HL-60/S4 (cell line): ENCODE data around the gene SLC17A1.
"Not testable (repeated sequence)": the region's sequence is repeated elsewhere in the genome, so short reads cannot be mapped to it uniquely, and the experiment has no call there.

Source experiments
- in situ Hi-C: fragments of 300-500 bp; cut with MboI; formaldehyde crosslinking; loops from 2 replicates; pipeline ENCODE4 v1.14.3; 2022; ENCODE audit warnings: low sequenced_read_pairs

Gene SLC17A1

DNA sequence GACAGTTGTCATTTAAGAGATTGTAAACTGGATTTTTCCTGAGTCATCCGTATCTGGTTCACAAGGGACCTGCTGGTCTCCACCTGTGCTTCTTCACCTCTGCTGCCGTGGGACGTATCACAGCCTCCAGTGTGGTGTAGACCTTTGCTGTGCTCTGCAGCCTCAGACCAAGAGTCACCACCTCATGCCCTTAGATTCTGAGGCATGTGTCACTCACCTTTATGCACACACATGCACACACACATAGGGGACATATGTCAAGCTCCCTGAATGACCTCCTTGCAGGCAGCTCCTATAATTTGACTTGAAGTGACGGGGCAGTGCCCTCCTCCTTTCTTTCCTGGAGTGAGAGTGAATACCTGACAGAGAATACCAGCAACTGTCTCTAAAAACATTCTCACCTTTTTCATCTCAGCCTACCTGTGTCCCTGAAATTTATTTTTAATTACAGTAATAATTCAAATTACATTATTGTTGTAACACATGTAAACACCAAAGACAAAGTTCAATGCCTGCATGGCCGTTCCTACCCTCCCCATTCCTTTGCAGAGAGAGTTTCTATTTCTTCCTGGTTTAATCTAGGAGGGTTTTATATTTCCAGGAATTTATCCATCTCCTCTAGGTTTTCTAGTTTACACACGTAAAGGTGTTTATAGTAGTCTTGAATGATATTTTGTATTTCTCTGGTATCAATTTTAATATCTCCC is 73.8 kb downstream of the SLC17A1 start:
- in situ Hi-C loops, result no loop called here

DNA sequence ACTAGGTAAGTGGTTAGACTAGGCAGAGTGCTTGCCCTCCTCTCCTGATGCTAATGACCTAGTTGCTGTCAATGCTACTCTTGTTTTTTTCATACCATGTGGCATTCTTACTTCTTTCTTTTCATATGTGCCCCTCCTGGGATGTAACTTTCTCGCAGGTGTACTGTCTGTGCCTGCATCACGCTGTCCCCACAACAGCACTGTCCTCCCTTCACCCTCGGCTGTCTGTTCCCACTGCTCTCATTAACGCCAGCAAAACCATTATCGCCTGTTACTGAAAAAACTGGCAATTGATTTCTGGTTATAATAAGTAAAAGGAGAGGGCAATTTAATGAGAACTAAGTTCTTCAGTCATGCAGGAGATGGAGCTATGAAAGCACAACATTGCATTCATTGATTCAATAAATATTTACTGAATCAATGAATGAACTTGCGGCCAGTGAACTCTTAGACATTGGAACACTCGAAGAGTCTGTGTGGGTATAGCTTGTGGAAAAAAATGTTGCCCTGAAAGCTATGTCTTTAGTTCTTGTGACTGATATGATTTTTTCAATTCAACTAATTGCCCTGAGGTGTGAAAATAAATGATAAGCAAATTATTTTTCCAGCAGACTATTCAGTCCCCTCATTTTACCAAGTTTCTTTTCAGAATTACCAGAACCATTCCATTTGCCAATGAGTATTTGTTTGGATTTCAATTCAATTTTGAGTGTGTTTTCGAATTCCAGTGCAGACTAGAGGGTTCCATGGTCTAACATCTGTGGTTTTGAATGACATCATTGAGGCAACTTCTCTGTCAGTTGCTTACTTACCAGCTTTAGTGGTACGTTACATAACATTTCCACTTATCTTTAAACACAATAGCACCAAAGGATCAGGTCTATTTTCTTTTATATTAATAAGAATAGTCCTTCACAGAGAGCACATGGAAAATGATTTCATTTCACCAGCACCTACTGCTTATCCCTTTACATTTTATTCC is 75.2 kb downstream of the SLC17A1 start:
- in situ Hi-C loops, result no loop called here

DNA sequence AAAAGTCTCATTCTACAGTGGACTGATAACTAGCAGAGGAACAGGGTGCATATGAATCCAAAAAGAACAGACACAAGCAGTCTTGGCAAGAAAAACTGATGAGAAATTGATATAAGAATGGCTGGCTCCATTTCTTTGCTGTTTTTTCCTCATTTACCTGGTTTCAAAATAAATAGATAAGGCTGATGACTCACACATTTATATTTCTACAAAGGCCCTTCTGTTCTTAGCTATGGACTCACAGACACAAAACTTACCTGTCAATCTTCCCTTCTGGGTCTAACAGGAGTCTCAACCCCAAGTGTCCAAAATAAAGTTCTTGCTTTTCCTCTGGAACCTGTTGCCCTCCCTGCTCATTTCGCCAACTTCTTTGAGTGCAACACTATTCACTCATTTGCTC is 76.4 kb downstream of the SLC17A1 start:
- in situ Hi-C loops, result no loop called here

DNA sequence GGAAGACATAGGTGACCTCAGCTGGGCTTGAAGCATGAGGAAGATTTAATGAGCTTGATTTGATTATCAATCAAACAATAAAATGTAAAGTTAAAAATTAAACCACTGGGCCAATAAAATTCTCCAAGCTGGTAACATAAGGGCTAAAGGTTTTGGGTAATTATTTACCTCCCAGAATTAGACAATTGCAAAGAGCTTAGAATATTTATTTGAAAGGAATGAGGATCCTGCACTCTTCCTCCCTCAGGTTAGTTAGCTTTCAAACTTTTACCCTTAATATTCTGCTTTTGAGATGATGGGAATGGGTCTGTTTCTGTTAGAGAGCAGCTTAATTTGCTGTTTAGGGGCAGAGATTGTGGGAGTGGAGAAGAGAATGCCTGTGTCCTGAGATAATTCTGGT is 77.3 kb downstream of the SLC17A1 start, which contains the start of gene SLC17A4:
TSS of gene SLC17A4 (plus strand) at position 208 of the 400 bp plus-strand sequence. CDS start 7,221 bp downstream, outside the sequence.
- in situ Hi-C loops, result no loop called here

DNA sequence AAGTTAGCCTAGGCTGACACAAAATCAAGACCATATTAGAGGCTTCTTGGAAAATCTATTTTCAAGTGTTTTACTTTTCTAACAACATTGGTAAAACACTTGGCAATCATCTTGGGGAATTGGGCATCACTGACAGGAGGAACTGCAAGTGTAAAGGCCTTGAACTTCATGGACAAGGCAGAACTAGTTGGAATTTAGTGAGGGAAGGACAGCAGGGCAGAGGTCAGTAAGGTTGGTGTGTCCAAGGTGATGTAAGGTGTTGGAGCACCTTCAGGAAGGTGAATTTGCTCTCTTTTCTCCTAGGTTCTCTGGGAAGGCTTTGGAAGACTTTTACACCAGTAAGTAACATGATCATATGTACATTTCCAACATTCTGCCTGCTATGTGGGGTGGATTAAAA is 78.8 kb downstream of the SLC17A1 start:
- in situ Hi-C loops, result no loop called here

DNA sequence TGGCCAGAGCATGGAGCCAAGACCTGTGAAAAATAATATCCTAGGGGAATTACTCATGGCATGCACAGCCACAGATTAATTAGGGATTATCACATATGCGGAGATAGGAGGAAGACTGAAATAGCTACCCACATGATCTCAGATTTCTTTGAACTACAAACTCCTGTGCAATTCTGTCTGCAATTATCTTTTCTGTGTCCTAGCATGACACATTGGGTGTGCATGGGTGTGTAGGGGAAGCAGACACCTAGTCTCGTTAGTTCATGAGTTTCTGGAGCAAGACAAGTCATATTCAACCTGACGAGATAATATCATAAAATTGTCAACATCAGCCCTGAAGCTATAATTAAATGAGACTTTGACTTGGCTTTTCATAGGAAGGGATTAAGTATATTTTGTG is 80.9 kb downstream of the SLC17A1 start:
- in situ Hi-C loops, result no loop called here

DNA sequence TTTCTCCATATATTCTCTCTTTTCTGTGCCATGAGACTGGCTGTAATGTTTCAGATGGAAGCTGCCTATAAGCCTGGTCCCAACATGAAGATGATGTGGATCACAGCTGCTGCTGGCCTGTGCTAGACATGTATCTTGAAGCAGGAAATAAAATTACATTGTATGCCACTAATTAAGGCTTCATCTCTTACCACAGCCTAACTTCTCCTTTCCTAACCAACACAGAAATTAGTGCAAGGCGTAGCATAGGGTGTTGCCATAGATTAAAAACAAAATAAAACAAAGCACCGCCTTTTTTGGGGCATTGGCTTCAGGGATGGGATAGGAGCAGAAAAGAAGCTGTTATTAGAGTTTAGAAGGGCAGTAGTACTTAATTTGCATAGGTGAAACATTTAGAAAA is 82.0 kb downstream of the SLC17A1 start:
- in situ Hi-C loops, result no loop called here

DNA sequence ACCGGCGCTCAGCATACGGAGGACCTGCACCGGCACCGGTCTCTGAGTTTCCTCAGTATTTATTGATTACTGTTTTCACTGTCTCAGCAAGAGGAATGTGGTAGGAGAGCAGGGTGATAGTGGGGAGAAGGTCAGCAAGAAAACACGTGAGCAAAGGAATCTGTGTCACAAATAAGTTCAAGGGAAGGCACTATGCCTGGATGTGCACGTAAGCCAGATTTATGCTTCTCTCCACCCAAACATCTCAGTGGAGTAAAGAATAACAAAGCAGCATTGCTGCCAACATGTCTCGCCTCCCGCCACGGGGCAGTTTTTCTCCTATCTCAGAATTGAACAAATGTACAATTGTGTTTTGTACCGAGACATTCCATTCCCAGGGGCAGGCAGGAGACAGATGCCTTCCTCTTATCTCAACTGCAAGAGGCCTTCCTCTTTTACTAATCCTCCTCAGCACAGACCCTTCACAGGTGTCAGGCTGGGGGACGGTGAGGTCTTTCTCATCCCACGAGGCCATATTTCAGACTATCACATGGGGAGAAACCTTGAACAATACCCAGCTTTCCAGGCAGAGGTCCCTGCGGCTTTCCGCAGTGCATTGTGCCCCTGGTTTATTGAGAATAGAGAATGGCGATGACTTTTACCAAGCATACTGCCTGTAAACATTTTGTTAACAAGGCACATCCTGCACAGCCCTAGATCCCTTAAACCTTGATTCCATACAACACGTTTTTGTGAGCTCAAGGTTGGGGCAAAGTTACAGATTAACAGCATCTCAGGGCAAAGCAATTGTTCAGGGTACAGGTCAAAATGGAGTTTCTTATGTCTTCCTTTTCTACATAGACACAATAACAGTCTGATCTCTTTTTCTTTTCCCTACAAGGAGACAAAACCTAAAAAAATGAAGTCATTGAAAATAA is 83.0 kb downstream of the SLC17A1 start:
- in situ Hi-C loops, result not testable (repeated sequence)

DNA sequence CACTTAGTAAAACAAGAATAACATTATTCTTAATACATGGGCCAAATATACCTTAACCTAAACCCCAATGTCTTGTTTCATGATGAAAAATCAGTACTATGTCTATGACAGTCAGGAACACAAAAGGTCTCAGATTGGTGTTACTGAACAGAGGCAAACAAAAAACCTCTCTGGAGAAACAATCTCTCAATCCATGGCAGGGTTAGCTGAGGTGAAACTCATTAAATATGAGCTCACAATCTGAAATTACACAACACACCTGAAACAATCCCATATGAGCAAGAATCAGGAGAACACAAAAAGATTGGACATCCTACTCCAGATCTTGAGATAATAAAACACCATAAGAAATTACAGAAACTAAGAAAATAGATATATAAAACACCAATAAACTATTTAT is 83.8 kb downstream of the SLC17A1 start:
- in situ Hi-C loops, result no loop called here

DNA sequence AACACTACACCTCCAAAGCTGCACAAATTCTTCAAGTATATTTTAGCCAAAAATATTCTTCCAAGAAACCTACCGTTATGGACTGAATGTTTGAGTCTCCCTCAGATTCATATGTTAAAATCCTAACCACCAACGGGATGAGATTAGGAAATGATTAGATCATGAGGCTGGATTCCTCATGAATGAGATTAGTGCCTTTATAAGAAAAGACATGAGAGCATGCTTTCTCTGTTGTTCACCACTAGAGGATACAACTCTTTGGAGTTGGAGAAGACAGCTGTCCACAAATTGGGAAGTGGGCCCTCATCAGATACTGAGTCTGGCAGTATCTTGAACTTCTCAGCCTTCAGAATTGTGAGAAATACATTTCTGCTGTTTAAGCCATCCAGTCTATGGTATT is 84.4 kb downstream of the SLC17A1 start:
- in situ Hi-C loops, result no loop called here

DNA sequence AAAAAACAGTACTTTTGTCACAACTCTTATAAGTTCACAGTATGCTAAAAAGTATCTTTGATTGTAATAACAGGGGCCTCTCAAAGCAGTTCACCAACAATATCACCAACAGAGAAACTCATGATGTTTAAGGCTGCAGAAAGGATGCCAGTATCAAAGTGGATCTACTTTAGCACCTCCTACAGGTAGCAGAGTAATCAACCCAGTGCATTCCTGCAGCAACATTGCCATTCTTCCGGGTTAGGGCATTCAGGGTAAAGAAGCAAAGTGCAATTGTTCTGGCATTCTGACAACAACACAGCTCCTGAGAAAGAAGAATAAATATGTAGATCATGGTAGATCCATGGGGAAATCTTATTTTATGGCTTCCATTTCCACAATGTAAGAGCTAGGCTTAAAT is 84.9 kb downstream of the SLC17A1 start:
- in situ Hi-C loops, result no loop called here

DNA sequence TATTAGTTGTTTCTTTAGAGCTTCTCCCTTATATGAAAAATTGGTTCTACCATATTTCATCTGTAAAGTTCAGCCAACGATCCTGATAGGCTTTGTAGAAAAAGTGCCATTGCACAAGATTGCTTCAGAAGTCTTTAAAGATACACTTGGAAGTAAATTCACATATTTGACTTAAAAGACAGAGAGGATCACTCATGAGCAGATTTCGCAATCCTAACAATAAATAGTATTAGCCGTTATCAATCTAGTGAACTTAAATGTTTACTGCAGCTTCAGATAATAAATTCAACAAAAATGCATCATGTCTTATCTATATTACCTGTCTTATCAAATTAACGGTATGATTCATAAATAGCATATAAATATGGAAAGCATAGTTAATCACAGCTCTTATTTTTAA is 86.0 kb downstream of the SLC17A1 start:
- in situ Hi-C loops, result no loop called here

DNA sequence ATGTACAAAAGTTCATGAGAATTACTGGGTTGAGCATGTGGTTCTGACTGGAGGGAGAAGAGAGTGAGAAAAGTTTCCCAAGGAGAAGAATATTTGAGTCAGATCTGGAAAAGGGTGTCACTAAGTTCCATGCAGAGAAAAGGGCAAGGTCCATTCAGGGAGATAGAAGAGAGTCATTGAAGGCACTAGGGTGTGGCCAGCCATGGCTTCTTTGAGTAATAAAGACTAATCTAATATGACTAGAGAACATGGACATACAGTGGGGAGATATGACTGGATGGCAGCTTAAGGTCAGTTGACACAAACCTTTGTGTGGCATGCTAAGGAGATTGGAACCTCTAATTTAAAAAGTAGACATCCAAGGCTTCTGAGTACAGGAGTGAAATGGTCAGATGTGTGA is 88.0 kb downstream of the SLC17A1 start:
- in situ Hi-C loops, result no loop called here

DNA sequence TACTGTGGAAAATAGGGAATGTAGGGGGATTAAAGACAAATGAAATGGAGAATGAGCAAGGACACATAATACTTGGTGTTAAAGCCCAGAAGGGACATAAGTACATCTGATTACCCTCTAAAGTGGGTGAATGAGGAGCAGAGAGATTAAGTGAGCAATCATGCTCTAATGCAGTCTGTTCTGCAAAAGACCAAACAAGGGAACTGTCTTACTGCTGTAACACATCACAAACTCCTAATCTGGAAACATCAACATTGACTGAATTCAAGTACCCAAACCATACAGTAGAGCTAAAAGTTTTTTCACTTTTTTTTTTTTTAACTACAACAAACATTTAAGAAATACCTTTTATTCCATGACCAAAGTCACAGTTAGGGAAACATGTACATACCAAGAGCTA is 96.6 kb downstream of the SLC17A1 start:
- in situ Hi-C loops, result no loop called here
